ENCODE measurements around the gene OTUD3.

The OTUD3 gene

DNA sequence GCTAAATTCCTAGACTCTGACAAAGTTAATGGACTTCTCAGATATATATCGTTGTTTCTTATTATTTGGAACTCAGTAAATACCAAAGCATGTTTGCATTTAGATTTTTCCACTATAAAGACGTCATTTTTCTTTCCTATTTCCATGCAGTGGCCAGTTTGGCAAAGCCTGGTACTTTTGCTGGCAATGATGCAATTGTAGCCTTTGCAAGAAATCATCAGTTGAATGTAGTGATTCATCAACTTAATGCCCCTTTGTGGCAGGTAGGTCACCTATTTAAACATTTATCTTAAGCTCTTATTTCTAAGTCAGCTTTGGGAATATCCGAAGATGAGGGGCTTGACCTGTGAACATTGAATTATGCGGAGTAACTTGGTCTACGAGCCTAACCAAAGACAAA, 12.0 kb downstream of the OTUD3 start:
- TF ChIP-seq, protein P1, sequence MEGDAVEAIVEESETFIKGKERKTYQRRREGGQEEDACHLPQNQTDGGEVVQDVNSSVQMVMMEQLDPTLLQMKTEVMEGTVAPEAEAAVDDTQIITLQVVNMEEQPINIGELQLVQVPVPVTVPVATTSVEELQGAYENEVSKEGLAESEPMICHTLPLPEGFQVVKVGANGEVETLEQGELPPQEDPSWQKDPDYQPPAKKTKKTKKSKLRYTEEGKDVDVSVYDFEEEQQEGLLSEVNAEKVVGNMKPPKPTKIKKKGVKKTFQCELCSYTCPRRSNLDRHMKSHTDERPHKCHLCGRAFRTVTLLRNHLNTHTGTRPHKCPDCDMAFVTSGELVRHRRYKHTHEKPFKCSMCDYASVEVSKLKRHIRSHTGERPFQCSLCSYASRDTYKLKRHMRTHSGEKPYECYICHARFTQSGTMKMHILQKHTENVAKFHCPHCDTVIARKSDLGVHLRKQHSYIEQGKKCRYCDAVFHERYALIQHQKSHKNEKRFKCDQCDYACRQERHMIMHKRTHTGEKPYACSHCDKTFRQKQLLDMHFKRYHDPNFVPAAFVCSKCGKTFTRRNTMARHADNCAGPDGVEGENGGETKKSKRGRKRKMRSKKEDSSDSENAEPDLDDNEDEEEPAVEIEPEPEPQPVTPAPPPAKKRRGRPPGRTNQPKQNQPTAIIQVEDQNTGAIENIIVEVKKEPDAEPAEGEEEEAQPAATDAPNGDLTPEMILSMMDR (IDR thresholded peaks at IDR 0.05; ENCODE audit: control insufficient read depth, extremely low read depth, insufficient read depth), result no peak
- H3K4me3 ChIP-seq (ENCODE audit: low read depth, low read length), result no peak overlapping the region
- DNase-seq (ENCODE audit: low read depth), result no peak

- H3K4me3 ChIP-seq (ENCODE audit: low read depth, low read length), result no peak overlapping the region
- TF ChIP-seq, protein P1 (IDR thresholded peaks at IDR 0.05; ENCODE audit: control insufficient read depth, extremely low read depth, insufficient read depth), result no peak
- DNase-seq (ENCODE audit: low read depth), result no peak
These were observed 19.5 kb downstream of the OTUD3 start for GRCh38 chr1:19901653-19902052.

DNA sequence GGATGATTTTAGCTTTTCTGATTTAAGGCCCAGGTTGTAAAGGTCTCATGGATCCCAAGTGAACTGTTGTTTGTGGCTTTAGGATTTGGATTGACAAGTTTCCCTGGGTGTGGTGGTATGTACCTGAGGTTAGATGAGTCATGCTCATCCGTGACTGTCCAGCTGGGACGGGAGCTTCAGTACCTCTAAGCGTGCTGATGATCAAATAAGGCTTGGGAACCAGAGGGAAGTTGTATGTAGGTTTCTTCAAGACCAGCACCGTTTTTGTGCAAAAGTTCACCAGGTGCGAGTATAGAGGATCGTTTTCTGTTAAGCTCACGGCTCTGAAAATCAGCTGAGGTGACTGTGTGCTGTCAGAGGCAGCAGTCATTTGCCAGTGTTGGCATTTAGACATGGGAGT, 21.4 kb downstream of the OTUD3 start:
- DNase-seq (ENCODE audit: low read depth), result no peak
- no peak overlapping the region for H3K4me3 ChIP-seq (ENCODE audit: low read depth, low read length)
- TF ChIP-seq, protein P1 (IDR thresholded peaks at IDR 0.05; ENCODE audit: control insufficient read depth, extremely low read depth, insufficient read depth), result no peak

DNA sequence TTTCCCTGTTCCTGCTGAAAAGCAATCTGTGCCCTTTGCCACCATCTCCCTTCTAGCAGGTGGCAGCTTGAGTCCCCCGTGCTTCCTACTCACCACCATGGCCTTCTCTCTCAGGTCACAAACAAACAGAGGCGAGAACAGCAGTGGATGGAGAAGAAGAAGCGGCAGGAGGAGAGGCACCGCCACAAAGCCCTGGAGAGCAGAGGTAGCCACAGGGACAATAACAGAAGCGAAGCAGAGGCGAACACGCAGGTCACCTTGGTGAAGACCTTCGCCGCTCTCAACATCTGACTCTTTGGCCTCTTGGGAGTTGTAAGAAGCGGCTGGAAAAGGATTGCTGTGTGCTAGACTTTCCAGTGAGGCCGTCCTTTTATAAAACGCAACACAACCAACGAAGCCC, 25.3 kb downstream of the OTUD3 start:
- DNase-seq (ENCODE audit: low read depth), result no peak
- no peak overlapping the region for H3K4me3 ChIP-seq (ENCODE audit: low read depth, low read length)
- TF ChIP-seq, protein P1 (IDR thresholded peaks at IDR 0.05; ENCODE audit: control insufficient read depth, extremely low read depth, insufficient read depth), result no peak

DNA sequence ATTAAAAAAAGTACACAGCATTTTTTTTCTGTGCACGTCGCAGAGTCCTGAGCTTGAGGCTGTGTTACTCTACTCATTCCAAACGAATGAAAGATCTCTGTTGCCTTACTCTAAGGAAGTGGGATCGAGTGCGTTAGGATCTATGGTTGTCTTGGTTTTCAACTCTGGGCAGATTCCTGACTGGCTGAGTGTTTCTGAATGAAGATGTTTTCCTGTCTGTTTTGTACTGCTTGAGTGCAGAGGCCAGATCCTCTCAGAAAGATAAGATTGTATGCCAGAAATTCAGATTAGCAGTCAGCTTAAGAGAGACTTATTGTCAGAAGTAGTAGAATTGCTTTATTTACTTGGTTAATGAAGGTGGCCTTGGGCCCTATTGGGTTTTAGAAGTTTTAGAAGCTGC, 27.2 kb downstream of the OTUD3 start:
- TF ChIP-seq, protein P1 (IDR thresholded peaks at IDR 0.05; ENCODE audit: control insufficient read depth, extremely low read depth, insufficient read depth), result no peak
- H3K4me3 ChIP-seq (ENCODE audit: low read depth, low read length), result no peak overlapping the region
- DNase-seq (ENCODE audit: low read depth), result no peak

DNA sequence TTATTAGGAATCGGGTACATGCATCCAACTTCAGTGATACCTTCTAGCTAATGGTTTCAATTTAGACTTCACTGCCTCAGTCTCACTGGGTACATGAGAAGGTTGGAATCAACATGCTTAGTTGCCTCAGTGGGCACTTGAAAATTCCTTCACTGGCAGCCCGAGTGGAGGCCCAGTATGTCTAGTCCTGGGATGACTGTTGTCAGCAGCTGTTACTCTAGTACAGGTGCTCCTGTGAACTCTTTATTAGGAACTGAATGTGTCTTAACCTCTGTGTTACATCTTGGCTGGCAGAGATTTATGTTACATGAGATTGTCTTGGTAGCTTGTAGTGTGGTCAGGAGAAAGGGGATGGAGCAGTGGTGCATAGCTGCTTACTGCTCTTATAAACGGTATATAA, 27.8 kb downstream of the OTUD3 start:
- DNase-seq (ENCODE audit: low read depth), result no peak

DNA sequence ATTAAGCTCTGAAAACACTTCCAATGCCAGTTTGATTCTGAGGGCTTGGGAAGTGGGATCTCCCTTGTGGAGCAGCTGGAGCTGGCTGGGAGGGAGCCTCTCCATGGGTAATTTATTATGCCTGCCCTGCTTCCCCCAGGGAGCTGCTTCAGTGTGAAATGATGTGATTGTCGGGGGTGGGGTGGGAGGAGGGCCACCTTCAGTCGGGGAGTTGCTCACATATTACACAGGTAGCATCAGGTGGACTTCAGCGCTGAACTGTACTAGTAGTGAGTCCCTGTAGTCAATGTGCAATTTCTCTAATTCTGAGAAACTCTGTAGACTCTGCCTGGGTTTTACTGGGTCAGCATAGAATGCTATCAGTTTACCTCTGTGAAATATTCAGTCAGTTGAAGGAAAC, 28.5 kb downstream of the OTUD3 start:
- H3K4me3 ChIP-seq (ENCODE audit: low read depth, low read length), result no peak overlapping the region
- TF ChIP-seq, protein P1 (IDR thresholded peaks at IDR 0.05; ENCODE audit: control insufficient read depth, extremely low read depth, insufficient read depth), result no peak
- DNase-seq (ENCODE audit: low read depth), result no peak

More for the DNA sequence above, 27.8 kb downstream of the OTUD3 start:
- TF ChIP-seq, protein P1 (IDR thresholded peaks at IDR 0.05; ENCODE audit: control insufficient read depth, extremely low read depth, insufficient read depth), result no peak
- H3K4me3 ChIP-seq (ENCODE audit: low read depth, low read length), result no peak overlapping the region
